IMR-90 (cell line): ENCODE measurements around the gene WIPF2. TPM values are rescaled to one million over a fixed set of nuclear protein-coding genes. Genes with fewer than 3 reads are reported as not detected.

ENCODE experiments used
- ATAC-seq: fragments of 200-7000 bp; cut with Tn5 transposase; 2 replicates; pipeline ENCODE4 v1.9.1; 2020; ENCODE audit warnings: low read depth, mild to moderate bottlenecking, moderate library complexity
- BruUV-seq: library from RNA; stranded (reverse); fragments of 400-500 nt; replicated peaks from 2 replicates; lab custom pipeline; 2021; lab: Mats Ljungman, UMichigan
- CTCF ChIA-PET: fragments of 300-600 bp; formaldehyde crosslinking; extraction: SDS; loops from one replicate; lab custom pipeline; 2021; ENCODE audit warnings: antibody characterized with exemption; lab: Yijun Ruan, JAX
- POLR2A ChIA-PET: fragments of 300-600 bp; sonication (Branson Sonifier 250); formaldehyde crosslinking; loops from one replicate; lab custom pipeline; 2022; ENCODE audit warnings: antibody characterized with exemption; ENCODE audit not compliant: unreplicated experiment; lab: Charles Lee
- DNase-seq: peaks from one replicate; pipeline ENCODE4 v3.0.0; 2013
- H2AFZ ChIP-seq: replicated peaks from 2 replicates; pipeline ENCODE3; 2013; ENCODE audit warnings: low read length, mild to moderate bottlenecking; ENCODE audit not compliant: poor library complexity
- H2AK5ac ChIP-seq: 2 replicates; pipeline ENCODE4 v1.6.1; 2013; ENCODE audit warnings: low read depth, low read length, inconsistent platforms
- H2AK9ac ChIP-seq: replicated peaks from 2 replicates; pipeline ENCODE3; 2013; ENCODE audit warnings: mild to moderate bottlenecking, low read depth, low read length, moderate library complexity; ENCODE audit not compliant: poor library complexity
- H2BK120ac ChIP-seq: 2 replicates; pipeline ENCODE4 v1.6.1; 2013; ENCODE audit warnings: low read depth, low read length, inconsistent platforms
- H2BK15ac ChIP-seq: 3 replicates; pipeline ENCODE4 v1.6.1; 2013; ENCODE audit warnings: low read depth, low read length, inconsistent platforms
- H2BK20ac ChIP-seq: 2 replicates; pipeline ENCODE4 v1.6.1; 2013; ENCODE audit warnings: low read depth, mild to moderate bottlenecking, inconsistent platforms, low read length, moderate library complexity
- H2BK5ac ChIP-seq: 2 replicates; pipeline ENCODE4 v1.6.1; 2013; ENCODE audit warnings: mild to moderate bottlenecking, low read depth, low read length, inconsistent platforms; ENCODE audit not compliant: poor library complexity, severe bottlenecking
- H3K14ac ChIP-seq: replicated peaks from 2 replicates; pipeline ENCODE4 v1.6.1; 2013; ENCODE audit warnings: low read depth, low read length, inconsistent platforms
- H3K18ac ChIP-seq: 2 replicates; pipeline ENCODE4 v1.6.1; 2013; ENCODE audit warnings: low read depth, low read length, control low read depth
- H3K23ac ChIP-seq: 2 replicates; pipeline ENCODE4 v1.6.1; 2013; ENCODE audit warnings: low read depth, low read length, inconsistent platforms
- H3K27ac ChIP-seq: 2 replicates; pipeline ENCODE4 v1.5.1; 2013; ENCODE audit warnings: mild to moderate bottlenecking, control low read depth, low read length; ENCODE audit not compliant: insufficient read depth
- H3K27me3 ChIP-seq: 2 replicates; pipeline ENCODE4 v1.6.1; 2013; ENCODE audit warnings: low read length; ENCODE audit not compliant: control insufficient read depth, insufficient read depth
- H3K36me3 ChIP-seq: 2 replicates; pipeline ENCODE4 v1.6.1; 2013; ENCODE audit warnings: low read length, mixed read lengths; ENCODE audit not compliant: control insufficient read depth, insufficient read depth
- H3K4ac ChIP-seq: 2 replicates; pipeline ENCODE4 v1.6.1; 2013; ENCODE audit warnings: low read depth, low read length, inconsistent platforms
- H3K4me1 ChIP-seq: 2 replicates; pipeline ENCODE4 v1.6.1; 2013; ENCODE audit warnings: low read length, mixed read lengths; ENCODE audit not compliant: control insufficient read depth, insufficient read depth
- H3K4me2 ChIP-seq: 2 replicates; pipeline ENCODE4 v1.6.1; 2013; ENCODE audit warnings: low read depth, mild to moderate bottlenecking, control low read depth, low read length, moderate library complexity
- H3K4me3 ChIP-seq: 2 replicates; pipeline ENCODE4 v1.5.1; 2013; ENCODE audit warnings: low read depth, mild to moderate bottlenecking, control low read depth, low read length, moderate library complexity; ENCODE audit not compliant: insufficient read depth
- H3K56ac ChIP-seq: 2 replicates; pipeline ENCODE4 v1.6.1; 2013; ENCODE audit warnings: low read length, inconsistent platforms; ENCODE audit not compliant: insufficient read depth; ENCODE audit errors: extremely low read depth
- H3K79me1 ChIP-seq, 2 experiments: 2 replicates each; pipeline ENCODE4 v1.6.1; 2013; ENCODE audit warnings: low read length in 2 of 2, inconsistent platforms in 1 of 2, low read depth in 1 of 2
- H3K9ac ChIP-seq: 2 replicates; pipeline ENCODE4 v1.6.1; 2013; ENCODE audit warnings: low read depth, low read length, control low read depth
- H3K9me1 ChIP-seq: 2 replicates; pipeline ENCODE4 v1.6.1; 2013; ENCODE audit warnings: low read length, inconsistent platforms; ENCODE audit not compliant: insufficient read depth
- H3K9me3 ChIP-seq: 2 replicates; pipeline ENCODE4 v1.6.1; 2013; ENCODE audit warnings: low read length; ENCODE audit not compliant: control insufficient read depth, insufficient read depth
- H4K20me1 ChIP-seq: 2 replicates; pipeline ENCODE4 v1.6.1; 2013; ENCODE audit warnings: low read length, inconsistent platforms; ENCODE audit not compliant: insufficient read depth
- H4K5ac ChIP-seq: 2 replicates; pipeline ENCODE4 v1.6.1; 2013; ENCODE audit warnings: mild to moderate bottlenecking, low read depth, low read length, control low read depth
- H4K8ac ChIP-seq, 2 experiments: 2 replicates each; pipeline ENCODE4 v1.6.1; 2013; ENCODE audit warnings: low read depth in 2 of 2, low read length in 2 of 2, control low read depth in 1 of 2, inconsistent platforms in 1 of 2
- H4K91ac ChIP-seq: 2 replicates; pipeline ENCODE4 v1.6.1; 2013; ENCODE audit warnings: low read depth, low read length, inconsistent platforms; ENCODE audit not compliant: insufficient read depth
- CEBPB ChIP-seq: IDR thresholded peaks from 2 replicates; pipeline ENCODE4 v1.6.1; 2012; ENCODE audit warnings: low read depth, low read length, improper control_type of control experiment
- FOS ChIP-seq: fragments of 150-350 bp; IDR thresholded peaks from 2 replicates; pipeline ENCODE4 v1.6.1; 2016; ENCODE audit warnings: low read depth, low read length
- MXI1 ChIP-seq: IDR thresholded peaks from 2 replicates; pipeline ENCODE4 v1.6.1; 2012; ENCODE audit warnings: low read depth, mild to moderate bottlenecking, low read length, moderate library complexity, borderline replicate concordance
- RAD21 ChIP-seq: IDR thresholded peaks from 2 replicates; pipeline ENCODE4 v1.6.1; 2012; ENCODE audit warnings: low read length, improper control_type of control experiment
- SMC3 ChIP-seq: fragments of 150-350 bp; IDR thresholded peaks from 2 replicates; pipeline ENCODE4 v1.6.1; 2016; ENCODE audit warnings: low read depth, mild to moderate bottlenecking, antibody characterized with exemption, low read length, moderate library complexity
- USF2 ChIP-seq: fragments of 150-350 bp; IDR thresholded peaks from 2 replicates; pipeline ENCODE4 v1.6.1; 2017; ENCODE audit warnings: mild to moderate bottlenecking, antibody characterized with exemption, low read length, low read depth
- WGBS, 2 experiments: methylation state at CpG; one replicate each; pipeline versions ENCODE4 v1.1.5 to v1.1.7; 2013; ENCODE audit warnings: missing lambda C conversion rate in 2 of 2; ENCODE audit not compliant: insufficient read length in 1 of 2; ENCODE audit errors: extremely low coverage in 2 of 2; 5-methylcytosine and 5-hydroxymethylcytosine counted together
- dilution Hi-C: fragments of 300-500 bp; cut with HindIII; formaldehyde crosslinking; loops from one replicate; pipeline ENCODE4 v1.14.3; 2018; ENCODE audit warnings: low sequenced_read_pairs; ENCODE audit not compliant: unreplicated experiment
- in situ Hi-C: fragments of 300-500 bp; cut with MboI; formaldehyde crosslinking; loops from 3 replicates; pipeline ENCODE4 v1.14.3; 2019; ENCODE audit warnings: low sequenced_read_pairs, inconsistent platforms, mixed read lengths
- intact Hi-C: fragments of 100-400 bp; cut with micrococcal nuclease; formaldehyde crosslinking; loops from 2 replicates; pipeline ENCODE4 v1.10.0; 2022
- polyA plus RNA-seq, 3 experiments: library from polyadenylated mRNA; depleted of rRNA; stranded (reverse); fragments of >200 nt; gene quantifications; 2 replicates each; pipeline ENCODE4 v1.2.3, GENCODE V29; 2012; ENCODE audit warnings: low replicate concordance in 1 of 3
- total RNA-seq: library from RNA; depleted of rRNA; stranded (reverse); fragments of >200 nt; gene quantifications from 2 replicates; pipeline ENCODE4 v1.2.3, GENCODE V29; 2012
- TF ChIP-seq, protein P1 (sequence below): conservative IDR thresholded peaks from 2 replicates; pipeline ENCODE4 v1.5.1; 2012; ENCODE audit warnings: mild to moderate bottlenecking, low read depth, low read length, improper control_type of control experiment

WIPF2 gene
- total and polyA plus RNA-seq, 2 of the 4 experiments (the other 2 are of a cell fraction): 2.0 to 8.9 TPM

- Histone ChIP-seq H3K14ac (no peak overlapping the region), H4K5ac (no peak overlapping the region), H2BK5ac (no peak overlapping the region), H3K4me2 (no peak overlapping the region), H3K23ac (no peak overlapping the region), H3K56ac (no peak overlapping the region), H2AK9ac (no peak overlapping the region), H4K91ac (no peak overlapping the region), H3K9me3 (no peaks in the 10 kb centered on the region), H3K9ac (no peak overlapping the region), H3K4ac (no peak overlapping the region), H4K8ac (no peak overlapping the region), H3K18ac (no peak overlapping the region), H2BK15ac (no peak overlapping the region), H2BK120ac (no peak overlapping the region), H3K9me1 (peaks cover 15% of the 10 kb centered on the region), H2BK20ac (no peak overlapping the region), H3K27ac (no peak overlapping the region), H3K27me3 (no peaks in the 10 kb centered on the region), H3K79me1 (peaks cover 3 to 30% of the 10 kb centered on the region in 2 experiments; a peak in 3 of 4 replicates), H3K4me1 (peaks cover 16% of the 10 kb centered on the region), H2AFZ (no peak overlapping the region), H3K36me3 (no peaks in the 10 kb centered on the region; the same call in 1 of the 2 replicates), H3K4me3 (no peak overlapping the region), H4K20me1 (peaks cover 15% of the 10 kb centered on the region; the same call in 1 of the 2 replicates), H2AK5ac (no peak overlapping the region)
- POLR2A ChIA-PET: no interaction called here
- DNase-seq: no peak
- intact Hi-C loops: loop anchor here (5.0 kb wide), 1 partner anchor 231 kb away; no protein-coding TSS in a partner anchor
- TF ChIP-seq USF2 (no peak), FOS (no peak), MXI1 (no peak), SMC3 (peak; percentile 34; the same call in 1 of the 2 replicates), CEBPB (no peak), RAD21 (peak; percentile 32; the same call in 1 of the 2 replicates)
- TF ChIP-seq, protein P1, sequence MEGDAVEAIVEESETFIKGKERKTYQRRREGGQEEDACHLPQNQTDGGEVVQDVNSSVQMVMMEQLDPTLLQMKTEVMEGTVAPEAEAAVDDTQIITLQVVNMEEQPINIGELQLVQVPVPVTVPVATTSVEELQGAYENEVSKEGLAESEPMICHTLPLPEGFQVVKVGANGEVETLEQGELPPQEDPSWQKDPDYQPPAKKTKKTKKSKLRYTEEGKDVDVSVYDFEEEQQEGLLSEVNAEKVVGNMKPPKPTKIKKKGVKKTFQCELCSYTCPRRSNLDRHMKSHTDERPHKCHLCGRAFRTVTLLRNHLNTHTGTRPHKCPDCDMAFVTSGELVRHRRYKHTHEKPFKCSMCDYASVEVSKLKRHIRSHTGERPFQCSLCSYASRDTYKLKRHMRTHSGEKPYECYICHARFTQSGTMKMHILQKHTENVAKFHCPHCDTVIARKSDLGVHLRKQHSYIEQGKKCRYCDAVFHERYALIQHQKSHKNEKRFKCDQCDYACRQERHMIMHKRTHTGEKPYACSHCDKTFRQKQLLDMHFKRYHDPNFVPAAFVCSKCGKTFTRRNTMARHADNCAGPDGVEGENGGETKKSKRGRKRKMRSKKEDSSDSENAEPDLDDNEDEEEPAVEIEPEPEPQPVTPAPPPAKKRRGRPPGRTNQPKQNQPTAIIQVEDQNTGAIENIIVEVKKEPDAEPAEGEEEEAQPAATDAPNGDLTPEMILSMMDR: 0 out of 2 replicates have a peak, but pooled peaks have one; percentile 26
- WGBS, 2 experiments: 100% methylated on average over 1 of the region's 4 CpGs; no CpG with 5 or more reads in 1 of the 2 experiments
- in situ Hi-C loops: loop anchor here (5.0 kb wide), 2 partner anchors 51 to 236 kb away; no protein-coding TSS in a partner anchor
- dilution Hi-C loops: no loop called here
- ATAC-seq: no peak
- CTCF ChIA-PET: interaction anchor here (0.9 to 1.1 kb wide), 3 partner anchors 9 to 57 kb away, joined by 4 to 5 read pairs (median 4); no protein-coding TSS in a partner anchor
- no TSS peak for BruUV-seq
Measured at GRCh38 chr17:40301315-40301714, 82.2 kb downstream of the WIPF2 start.
